Measurements from ENCODE around the gene ZBTB16. TPM values are rescaled to one million over a fixed set of nuclear protein-coding genes. Genes with fewer than 3 reads are reported as not detected.

The ZBTB16 gene
- total RNA-seq, 1 donor = 23.3 TPM

DNA sequence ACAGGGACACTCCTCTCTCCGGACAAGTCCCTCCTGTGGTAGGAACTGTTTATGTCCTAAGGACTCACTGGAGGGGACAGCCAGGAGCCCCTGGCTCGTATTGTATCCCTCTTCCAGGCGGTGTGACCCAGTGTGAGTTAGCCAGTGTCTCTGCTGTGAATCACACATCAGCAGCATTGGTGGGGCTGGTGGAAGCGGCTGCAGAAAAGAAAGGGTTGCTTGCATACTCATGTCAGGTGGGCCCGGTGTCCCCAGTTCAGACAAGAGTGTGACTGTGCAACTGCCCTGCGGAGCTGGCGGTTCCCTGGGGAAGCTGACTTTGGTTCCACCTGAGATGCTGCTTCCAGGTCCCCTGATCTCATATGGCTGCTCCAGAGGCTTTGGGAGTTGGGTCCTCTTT is 99.4 kb downstream of the ZBTB16 start:
- no peaks in the 10 kb centered on the region for H3K27me3 ChIP-seq (ENCODE audit: insufficient read depth, low read length)
- no peaks in the 10 kb centered on the region for H3K9me3 ChIP-seq (ENCODE audit: low read depth, low read length)
- peaks cover 93% of the 10 kb centered on the region for H3K4me1 ChIP-seq (ENCODE audit: insufficient read depth, low read length)
- H3K4me3 ChIP-seq (ENCODE audit: low read length) = no peak overlapping the region

DNA sequence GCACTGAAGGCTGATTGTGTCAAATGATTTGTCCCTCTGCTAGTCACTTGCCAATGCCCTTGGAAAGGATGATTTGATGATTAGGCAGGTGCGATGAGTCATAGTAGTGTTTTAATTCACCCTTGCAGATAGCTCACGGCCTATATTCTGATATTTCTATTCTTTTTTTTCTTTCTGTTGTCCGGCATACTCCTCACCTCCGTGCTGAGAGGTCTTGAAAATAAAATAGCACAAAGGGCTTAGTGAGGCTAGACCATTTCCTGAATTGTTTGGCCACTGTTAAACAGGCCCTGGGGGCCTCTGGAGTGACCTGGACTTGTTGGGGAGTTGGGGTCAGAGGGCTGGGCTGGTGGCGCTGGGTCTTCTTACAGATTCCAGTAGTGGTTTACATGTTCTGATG is 99.8 kb downstream of the ZBTB16 start:
- H3K27me3 ChIP-seq (ENCODE audit: insufficient read depth, low read length) = no peaks in the 10 kb centered on the region
- H3K9me3 ChIP-seq (ENCODE audit: low read depth, low read length) = no peaks in the 10 kb centered on the region
- H3K4me1 ChIP-seq (ENCODE audit: insufficient read depth, low read length) = peaks cover 93% of the 10 kb centered on the region
- H3K4me3 ChIP-seq (ENCODE audit: low read length) = no peak overlapping the region

DNA sequence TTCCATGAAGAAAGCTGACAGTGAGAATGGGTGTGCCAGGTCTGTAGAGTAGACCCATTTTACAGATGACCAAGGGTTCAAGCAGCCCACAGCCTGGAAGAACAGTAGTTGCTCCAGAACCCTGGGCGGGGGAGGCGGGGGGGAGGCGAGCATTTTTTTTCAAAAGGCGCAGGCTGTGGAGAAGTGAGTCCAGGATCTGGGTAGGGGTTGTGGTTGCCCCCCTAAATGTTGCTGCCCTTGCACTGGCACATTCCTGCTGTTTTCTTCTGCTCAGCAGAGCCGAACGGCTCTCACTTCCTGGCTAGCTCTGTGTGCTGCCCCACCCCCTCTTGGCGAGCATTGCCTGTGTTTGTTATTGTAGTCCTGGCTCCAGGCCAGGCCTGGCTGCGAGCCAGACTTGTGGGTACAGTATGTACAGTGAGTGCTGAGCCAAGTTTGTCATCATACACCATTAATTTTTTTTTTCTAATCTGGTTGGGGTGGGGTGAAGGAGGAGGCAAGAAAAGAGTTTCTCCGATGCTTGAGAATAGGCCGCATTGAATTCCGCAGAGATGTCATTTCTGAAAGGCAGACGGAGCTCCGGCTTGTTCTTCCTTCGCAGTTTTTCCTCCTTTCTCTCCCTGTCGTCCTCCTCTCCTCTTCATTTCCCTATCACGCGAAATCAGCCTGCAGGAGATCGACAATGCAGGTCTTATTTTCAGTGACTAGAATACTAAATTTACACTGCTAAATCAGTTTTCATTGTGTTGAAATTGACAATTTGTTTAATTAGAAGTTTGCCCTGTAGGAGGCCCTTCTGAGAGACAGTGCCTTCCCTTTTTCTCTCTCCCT is 100.5 kb downstream of the ZBTB16 start:
- Histone ChIP-seq H3K4me3 (ENCODE audit: low read length) (no peak overlapping the region), H3K27me3 (ENCODE audit: insufficient read depth, low read length) (no peaks in the 10 kb centered on the region), H3K4me1 (ENCODE audit: insufficient read depth, low read length) (peaks cover 93% of the 10 kb centered on the region), H3K9me3 (ENCODE audit: low read depth, low read length) (no peaks in the 10 kb centered on the region)

DNA sequence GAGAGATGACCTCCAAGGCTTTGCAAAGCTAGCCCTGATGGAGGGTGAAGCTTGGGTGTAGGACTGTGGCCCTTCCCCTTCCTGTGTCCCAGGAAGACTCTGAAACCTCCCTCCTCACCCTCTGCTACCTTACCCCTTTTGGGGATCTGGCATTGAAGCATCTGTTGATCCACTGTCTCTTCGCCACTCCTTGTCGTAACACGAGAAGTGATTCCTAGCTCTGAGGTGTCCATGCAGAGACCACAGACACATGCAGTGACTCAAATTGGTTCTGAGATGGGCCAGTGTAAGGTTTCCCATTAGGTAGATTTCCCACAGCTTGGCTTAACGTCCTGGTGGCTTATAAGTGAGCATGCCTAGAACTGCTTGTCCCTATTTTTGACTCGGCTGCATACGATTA is 101.4 kb downstream of the ZBTB16 start:
- Histone ChIP-seq H3K4me3 (ENCODE audit: low read length) (no peak overlapping the region), H3K4me1 (ENCODE audit: insufficient read depth, low read length) (peaks cover 93% of the 10 kb centered on the region), H3K27me3 (ENCODE audit: insufficient read depth, low read length) (no peaks in the 10 kb centered on the region), H3K9me3 (ENCODE audit: low read depth, low read length) (no peaks in the 10 kb centered on the region)

DNA sequence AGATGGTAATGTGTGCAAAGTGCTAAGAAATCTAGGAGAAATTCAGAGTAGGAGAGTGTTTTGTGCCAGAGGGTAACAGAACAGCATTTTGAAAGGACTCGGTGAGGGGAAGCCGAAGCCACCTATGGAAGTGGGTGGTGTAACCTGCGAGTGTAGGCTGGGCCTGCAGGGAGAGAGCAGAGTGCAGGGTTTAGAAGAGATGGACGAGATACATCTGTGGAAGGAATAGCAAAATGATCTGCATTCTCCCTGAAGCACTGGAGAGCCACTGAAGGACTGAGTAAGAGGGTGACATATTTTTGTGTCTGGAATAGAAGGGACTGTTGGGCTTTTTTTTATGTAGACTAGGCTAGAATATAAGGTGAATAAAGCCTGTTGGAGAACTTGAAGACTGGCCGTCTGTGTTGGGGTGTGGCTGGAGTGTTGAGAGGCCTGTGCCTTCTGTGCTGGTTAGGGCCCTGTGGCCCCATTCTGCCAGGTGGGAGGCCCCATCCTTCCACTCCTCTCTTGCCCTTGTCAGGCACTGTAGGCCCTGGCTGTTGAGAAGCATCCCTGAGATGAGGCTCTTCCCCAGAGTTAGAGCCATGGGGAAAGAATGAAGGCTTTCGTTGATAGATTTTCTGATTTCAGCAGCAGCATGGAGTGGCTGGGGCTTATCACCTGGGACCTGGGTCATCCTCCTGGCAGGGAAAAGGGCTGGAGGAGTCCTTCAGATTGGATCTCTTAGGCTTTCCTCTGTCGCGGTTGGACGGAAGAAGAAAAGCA is 102.2 kb downstream of the ZBTB16 start:
- no peaks in the 10 kb centered on the region for H3K9me3 ChIP-seq (ENCODE audit: low read depth, low read length)
- no peak overlapping the region for H3K4me3 ChIP-seq (ENCODE audit: low read length)

GRCh38 chr11:114162719-114163123 is 103.2 kb downstream of the ZBTB16 start:
- peaks cover 95% of the 10 kb centered on the region for H3K4me1 ChIP-seq (ENCODE audit: insufficient read depth, low read length)
- H3K9me3 ChIP-seq (ENCODE audit: low read depth, low read length) = no peaks in the 10 kb centered on the region
- no peaks in the 10 kb centered on the region for H3K27me3 ChIP-seq (ENCODE audit: insufficient read depth, low read length)
- H3K4me3 ChIP-seq (ENCODE audit: low read length) = no peak overlapping the region

More for the DNA sequence above, 102.2 kb downstream of the ZBTB16 start:
- Histone ChIP-seq H3K27me3 (ENCODE audit: insufficient read depth, low read length) (no peaks in the 10 kb centered on the region), H3K4me1 (ENCODE audit: insufficient read depth, low read length) (peaks cover 95% of the 10 kb centered on the region)

- no peaks in the 10 kb centered on the region for H3K27me3 ChIP-seq (ENCODE audit: insufficient read depth, low read length)
- no peaks in the 10 kb centered on the region for H3K9me3 ChIP-seq (ENCODE audit: low read depth, low read length)
- peaks cover 95% of the 10 kb centered on the region for H3K4me1 ChIP-seq (ENCODE audit: insufficient read depth, low read length)
- H3K4me3 ChIP-seq (ENCODE audit: low read length) = no peak overlapping the region
Observed at GRCh38 chr11:114163229-114163631, 103.7 kb downstream of the ZBTB16 start.

GRCh38 chr11:114163830-114164401 is 104.4 kb downstream of the ZBTB16 start:
- Histone ChIP-seq H3K9me3 (ENCODE audit: low read depth, low read length) (no peaks in the 10 kb centered on the region), H3K27me3 (ENCODE audit: insufficient read depth, low read length) (no peaks in the 10 kb centered on the region), H3K4me3 (ENCODE audit: low read length) (no peak overlapping the region), H3K4me1 (ENCODE audit: insufficient read depth, low read length) (peaks cover 95% of the 10 kb centered on the region)

DNA sequence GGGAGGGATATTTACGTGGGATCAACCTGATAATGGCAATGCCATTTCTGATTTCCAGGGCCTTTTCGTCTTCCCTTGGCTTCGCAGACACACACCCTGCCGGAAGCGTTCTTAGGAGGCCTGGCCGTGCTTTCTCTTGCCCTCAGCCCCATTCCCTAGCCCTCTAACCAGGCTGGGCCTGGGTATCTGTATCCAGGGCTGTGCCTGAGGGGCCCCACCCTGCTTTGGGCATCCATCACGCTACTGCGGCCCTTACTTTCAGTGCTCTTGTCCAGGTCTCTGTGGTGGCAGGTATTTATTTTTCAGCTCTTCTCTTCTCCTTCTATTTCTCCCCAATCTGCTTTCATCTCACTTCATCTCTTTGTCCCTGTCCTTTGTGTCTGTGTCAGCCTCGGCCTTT is 105.0 kb downstream of the ZBTB16 start:
- Histone ChIP-seq H3K4me3 (ENCODE audit: low read length) (no peak overlapping the region), H3K27me3 (ENCODE audit: insufficient read depth, low read length) (no peaks in the 10 kb centered on the region)

DNA sequence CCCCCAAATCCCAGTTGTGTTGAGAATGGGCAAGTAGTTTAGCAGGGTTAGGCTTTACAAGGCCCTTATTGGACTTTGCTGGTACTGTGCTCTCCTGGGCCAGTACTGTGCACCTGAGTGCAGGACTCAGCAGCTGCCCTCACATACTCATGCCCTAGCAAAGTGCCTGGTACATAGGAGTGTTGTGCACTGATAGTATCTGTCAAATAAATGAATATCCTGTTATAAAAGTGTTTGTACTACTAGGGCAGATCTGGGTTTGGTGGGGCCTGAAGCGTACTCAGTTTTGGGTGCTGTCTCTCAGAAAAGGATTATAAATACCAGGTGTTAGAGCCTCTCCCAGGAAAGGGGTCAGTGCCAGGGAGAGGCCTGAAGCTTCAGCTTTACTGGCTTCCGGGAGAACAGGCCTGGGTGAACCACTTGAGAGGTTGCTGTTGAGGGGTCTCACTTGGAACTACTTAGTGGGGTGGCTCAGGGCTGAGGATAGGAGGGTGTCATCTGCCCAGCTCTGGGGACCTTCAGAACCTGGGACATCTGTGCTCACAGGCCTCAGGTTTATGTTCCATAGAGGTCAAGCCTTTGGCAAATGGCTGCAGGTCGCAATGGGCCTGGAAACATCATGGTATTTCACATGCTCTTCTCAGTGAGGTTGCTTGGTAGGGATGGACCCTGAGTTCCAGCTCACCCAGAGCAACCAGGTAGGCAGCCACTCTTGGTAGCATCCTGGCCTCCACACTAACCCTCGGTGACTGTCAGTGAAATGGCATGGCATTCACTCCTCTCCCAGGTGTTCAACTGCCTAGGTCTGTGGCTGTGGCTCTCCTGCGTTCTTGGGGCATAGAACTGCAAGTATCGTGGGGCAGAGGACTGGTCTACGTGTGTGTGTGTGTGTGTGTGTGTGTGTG is 106.1 kb downstream of the ZBTB16 start:
- H3K9me3 ChIP-seq (ENCODE audit: low read depth, low read length) = no peaks in the 10 kb centered on the region
- H3K4me3 ChIP-seq (ENCODE audit: low read length) = no peak overlapping the region
- no peaks in the 10 kb centered on the region for H3K27me3 ChIP-seq (ENCODE audit: insufficient read depth, low read length)
- peaks cover 91% of the 10 kb centered on the region for H3K4me1 ChIP-seq (ENCODE audit: insufficient read depth, low read length)

More for the DNA sequence above, 105.0 kb downstream of the ZBTB16 start:
- Histone ChIP-seq H3K4me1 (ENCODE audit: insufficient read depth, low read length) (peaks cover 95% of the 10 kb centered on the region), H3K9me3 (ENCODE audit: low read depth, low read length) (no peaks in the 10 kb centered on the region)

- no peaks in the 10 kb centered on the region for H3K9me3 ChIP-seq (ENCODE audit: low read depth, low read length)
- peaks cover 89% of the 10 kb centered on the region for H3K4me1 ChIP-seq (ENCODE audit: insufficient read depth, low read length)
- no peaks in the 10 kb centered on the region for H3K27me3 ChIP-seq (ENCODE audit: insufficient read depth, low read length)
- H3K4me3 ChIP-seq (ENCODE audit: low read length) = no peak overlapping the region
Observed at GRCh38 chr11:114166362-114166761, 106.9 kb downstream of the ZBTB16 start.

DNA sequence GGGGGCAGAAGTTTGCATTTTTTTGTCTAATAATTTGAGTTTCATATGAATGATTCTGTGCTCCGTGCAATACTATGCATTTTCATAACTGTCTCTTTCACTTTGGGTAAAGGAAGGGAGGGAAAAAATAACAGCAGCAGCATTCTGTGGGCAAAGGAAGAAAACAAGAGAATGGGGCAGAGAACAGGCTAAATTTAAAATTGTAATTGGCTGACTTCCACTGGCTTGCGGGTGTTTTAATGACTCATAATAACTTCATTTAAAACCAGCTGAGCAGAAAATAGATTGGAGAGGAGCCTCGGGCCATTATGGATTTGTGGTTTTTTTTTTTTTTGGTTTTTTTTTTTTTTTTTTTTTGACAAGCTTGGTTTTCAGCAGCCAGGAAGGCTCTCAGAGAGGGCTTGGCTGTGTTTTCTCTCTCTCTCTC is 107.4 kb downstream of the ZBTB16 start:
- Histone ChIP-seq H3K4me1 (ENCODE audit: insufficient read depth, low read length) (peaks cover 89% of the 10 kb centered on the region), H3K4me3 (ENCODE audit: low read length) (no peak overlapping the region), H3K27me3 (ENCODE audit: insufficient read depth, low read length) (no peaks in the 10 kb centered on the region), H3K9me3 (ENCODE audit: low read depth, low read length) (no peaks in the 10 kb centered on the region)

DNA sequence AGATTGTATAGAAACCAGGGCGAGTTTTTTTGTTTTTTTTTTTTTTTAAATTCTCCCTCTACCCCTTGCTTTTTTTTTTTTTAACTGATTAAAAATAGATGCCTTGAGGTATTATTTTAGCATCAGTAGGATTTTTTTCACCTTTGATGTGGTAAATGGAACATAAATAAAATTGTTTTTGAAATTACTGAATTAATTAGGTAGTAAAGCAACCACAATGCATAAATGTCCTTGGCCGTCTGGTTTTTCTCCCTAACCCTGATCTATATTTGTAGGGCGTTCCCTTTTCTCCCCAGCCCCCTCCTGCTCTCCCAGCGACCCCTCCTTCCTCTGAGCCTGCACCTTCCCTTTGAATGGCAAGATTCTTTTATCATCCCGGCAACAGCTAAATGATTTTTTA is 107.8 kb downstream of the ZBTB16 start:
- Histone ChIP-seq H3K27me3 (ENCODE audit: insufficient read depth, low read length) (no peaks in the 10 kb centered on the region), H3K4me3 (ENCODE audit: low read length) (no peak overlapping the region), H3K9me3 (ENCODE audit: low read depth, low read length) (no peaks in the 10 kb centered on the region), H3K4me1 (ENCODE audit: insufficient read depth, low read length) (peaks cover 89% of the 10 kb centered on the region)

GRCh38 chr11:114167771-114168448 is 108.4 kb downstream of the ZBTB16 start:
- no peak overlapping the region for H3K4me3 ChIP-seq (ENCODE audit: low read length)
- H3K4me1 ChIP-seq (ENCODE audit: insufficient read depth, low read length) = peaks cover 89% of the 10 kb centered on the region
- no peaks in the 10 kb centered on the region for H3K9me3 ChIP-seq (ENCODE audit: low read depth, low read length)
- H3K27me3 ChIP-seq (ENCODE audit: insufficient read depth, low read length) = no peaks in the 10 kb centered on the region
